Muscle of leg (tissue), 11 donors: ENCODE results near the gene MACC1. TPM values are rescaled to one million over a fixed set of nuclear protein-coding genes. Genes with fewer than 3 reads are reported as not detected.

Experiments
- DNase-seq: peaks from one replicate; pipeline ENCODE4 v3.0.0; 2013
- H3K27ac ChIP-seq: one replicate; pipeline ENCODE4 v1.5.1; 2013; ENCODE audit warnings: mild to moderate bottlenecking, low read length, control low read depth
- H3K27me3 ChIP-seq: one replicate; pipeline ENCODE4 v1.6.1; 2013; ENCODE audit warnings: low read length; ENCODE audit not compliant: control insufficient read depth, insufficient read depth
- H3K36me3 ChIP-seq: one replicate; pipeline ENCODE4 v1.6.1; 2013; ENCODE audit warnings: low read length; ENCODE audit not compliant: control insufficient read depth, insufficient read depth
- H3K4me1 ChIP-seq: one replicate; pipeline ENCODE4 v1.6.1; 2013; ENCODE audit warnings: low read length; ENCODE audit not compliant: control insufficient read depth, insufficient read depth
- H3K4me3 ChIP-seq: one replicate; pipeline ENCODE4 v1.5.1; 2013; ENCODE audit warnings: low read length, control low read depth
- H3K9me3 ChIP-seq: replicated peaks from 2 replicates; pipeline ENCODE4 v1.6.1; 2013; ENCODE audit warnings: low read depth, low read length; ENCODE audit not compliant: control insufficient read depth
- WGBS: methylation state at CpG from one replicate; pipeline ENCODE4 v1.1.5; 2013; ENCODE audit warnings: missing lambda C conversion rate; ENCODE audit not compliant: insufficient coverage; 5-methylcytosine and 5-hydroxymethylcytosine counted together
- polyA plus RNA-seq, 8 donors: library from polyadenylated mRNA; unstranded; fragments of 120-200 nt; gene quantifications; one replicate each; pipeline versions ENCODE4 v1.2.1 to v1.2.3, GENCODE V29; 2013; ENCODE audit warnings: inconsistent platforms in 1 of 8, low replicate concordance in 1 of 8; ENCODE audit not compliant: insufficient read length in 8 of 8, insufficient read depth in 1 of 8
- total RNA-seq: library from RNA; stranded (reverse); fragments of 120-200 nt; gene quantifications from one replicate; pipeline ENCODE4 v1.2.4, GENCODE V29; 2013

Gene MACC1
- total and polyA plus RNA-seq, 9 donors, result 0.04 to 2.7 (median 0.09) TPM

DNA sequence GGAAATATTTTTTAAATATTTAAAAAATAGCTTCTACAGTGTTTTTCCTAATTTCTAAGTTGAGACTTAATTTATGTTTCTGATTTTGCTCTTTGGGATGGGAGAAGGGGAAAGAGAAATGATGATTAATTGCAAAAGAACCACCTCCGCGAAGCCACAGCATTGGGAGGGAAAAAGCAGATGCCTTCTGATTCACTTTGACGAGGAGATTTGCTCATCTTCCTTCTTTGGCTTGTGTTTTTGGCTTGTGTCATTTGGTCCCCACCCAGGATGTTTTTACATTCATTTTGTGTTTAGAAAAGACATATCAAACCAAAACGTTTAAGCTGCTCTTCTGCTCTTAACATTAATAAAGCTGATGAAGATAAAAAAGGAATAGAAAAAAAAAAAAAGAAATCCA is 121.7 kb downstream of the MACC1 start:
- Histone ChIP-seq H3K27ac (no peak overlapping the region), H3K9me3 (peaks cover 4% of the 10 kb centered on the region), H3K27me3 (no peaks in the 10 kb centered on the region), H3K4me3 (no peak overlapping the region), H3K4me1 (no peaks in the 10 kb centered on the region), H3K36me3 (no peaks in the 10 kb centered on the region)
- 90% methylated on average over 2 of the region's 4 CpGs for WGBS
- no peak for DNase-seq

DNA sequence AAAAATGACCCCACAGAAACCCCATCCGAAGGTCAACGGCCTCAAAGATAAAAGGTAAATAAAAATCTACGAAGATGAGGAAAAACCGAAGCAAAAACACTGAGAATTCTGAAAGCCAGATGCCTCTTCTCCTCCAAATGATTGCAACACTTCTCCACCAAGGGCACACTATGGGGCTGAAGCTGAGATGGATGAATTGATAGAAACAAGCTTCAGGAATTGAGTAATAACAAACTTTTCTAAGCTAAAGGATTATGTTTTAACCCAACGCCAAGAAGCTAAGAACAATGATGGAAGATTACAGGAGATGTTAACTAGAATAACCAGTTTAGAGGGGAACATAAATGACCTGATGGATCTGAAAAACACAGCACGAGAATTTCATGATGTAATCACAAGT is 127.8 kb downstream of the MACC1 start:
- Histone ChIP-seq H3K36me3 (no peaks in the 10 kb centered on the region), H3K4me3 (no peak overlapping the region), H3K27ac (no peak overlapping the region), H3K27me3 (no peaks in the 10 kb centered on the region), H3K9me3 (no peaks in the 10 kb centered on the region), H3K4me1 (no peaks in the 10 kb centered on the region)
- WGBS, result no CpG with 5 or more reads among the region's 6 CpGs
- DNase-seq, result no peak

DNA sequence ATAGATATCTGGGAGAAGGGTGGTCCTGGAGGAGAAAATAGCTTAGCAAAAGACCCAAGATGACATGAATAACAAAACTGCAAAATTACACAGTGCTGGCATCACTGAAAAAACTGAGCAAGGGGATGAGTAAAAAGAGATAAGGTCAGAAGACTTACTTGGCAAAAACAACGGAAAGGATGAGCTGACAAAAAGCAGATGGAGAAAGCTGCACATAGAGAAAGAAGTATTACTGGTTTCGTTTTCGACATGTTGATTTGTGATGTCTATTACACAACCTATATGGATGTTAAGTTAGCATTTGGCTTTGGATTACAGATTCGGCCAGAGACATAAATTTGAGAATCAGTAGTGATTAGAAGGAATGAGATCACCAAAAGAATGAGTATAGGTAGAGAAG is 132.1 kb downstream of the MACC1 start:
- Histone ChIP-seq H3K4me1 (no peaks in the 10 kb centered on the region), H3K27ac (no peak overlapping the region), H3K36me3 (no peaks in the 10 kb centered on the region), H3K9me3 (no peaks in the 10 kb centered on the region), H3K27me3 (no peaks in the 10 kb centered on the region), H3K4me3 (no peak overlapping the region)
- WGBS, result 62% methylated on average over 4 of the region's 4 CpGs
- peak; percentile 3 for DNase-seq

Other genes with a start within 250 kb of the MACC1 start
- gene ITGB8, start 113.5 kb upstream of the MACC1 start, total RNA-seq, result 7.5 TPM
- 10 to 100 TPM in 1 of 8 donors, 1 to 10 TPM in 7; 4.4 to 11.8 (median 5.4) TPM for gene ITGB8, start 113.5 kb upstream of the MACC1 start, polyA plus RNA-seq